ENCODE results near the gene MESP2.

DNA sequence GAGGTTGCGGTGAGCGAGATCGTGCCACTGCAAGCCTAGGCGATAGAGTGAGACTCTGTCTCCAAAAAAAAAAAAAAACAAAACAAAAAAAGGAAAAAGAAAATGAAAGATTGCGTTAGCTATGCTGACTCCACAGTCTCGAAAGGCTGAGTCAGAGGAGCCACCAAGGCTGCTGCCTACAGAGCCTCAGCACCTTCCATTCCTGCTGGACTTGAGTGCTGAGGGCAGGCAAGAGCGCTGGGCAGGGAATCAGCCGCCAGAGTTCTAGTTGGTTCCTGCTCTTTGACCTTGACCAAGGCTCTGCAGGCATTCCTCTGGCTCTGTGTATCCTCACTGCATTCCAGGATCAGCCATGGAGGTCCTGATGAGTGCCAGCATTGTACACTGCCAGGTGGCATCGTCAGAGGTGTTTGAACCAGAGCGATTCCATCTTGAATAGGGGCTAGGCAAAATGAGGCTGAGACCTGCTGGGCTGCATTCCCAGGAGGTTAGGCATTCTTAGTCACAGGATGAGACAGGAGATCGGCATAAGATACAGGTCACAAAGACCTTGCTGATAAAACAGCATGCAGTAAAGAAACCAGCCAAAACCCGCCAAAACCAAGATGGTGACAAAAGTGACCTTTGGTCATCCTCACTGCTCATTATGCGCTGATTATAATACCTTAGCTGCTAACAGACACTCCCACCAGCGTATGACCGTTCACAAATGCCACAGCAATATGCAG is 5.9 kb downstream of the MESP2 start:
- TF ChIP-seq, protein P1, sequence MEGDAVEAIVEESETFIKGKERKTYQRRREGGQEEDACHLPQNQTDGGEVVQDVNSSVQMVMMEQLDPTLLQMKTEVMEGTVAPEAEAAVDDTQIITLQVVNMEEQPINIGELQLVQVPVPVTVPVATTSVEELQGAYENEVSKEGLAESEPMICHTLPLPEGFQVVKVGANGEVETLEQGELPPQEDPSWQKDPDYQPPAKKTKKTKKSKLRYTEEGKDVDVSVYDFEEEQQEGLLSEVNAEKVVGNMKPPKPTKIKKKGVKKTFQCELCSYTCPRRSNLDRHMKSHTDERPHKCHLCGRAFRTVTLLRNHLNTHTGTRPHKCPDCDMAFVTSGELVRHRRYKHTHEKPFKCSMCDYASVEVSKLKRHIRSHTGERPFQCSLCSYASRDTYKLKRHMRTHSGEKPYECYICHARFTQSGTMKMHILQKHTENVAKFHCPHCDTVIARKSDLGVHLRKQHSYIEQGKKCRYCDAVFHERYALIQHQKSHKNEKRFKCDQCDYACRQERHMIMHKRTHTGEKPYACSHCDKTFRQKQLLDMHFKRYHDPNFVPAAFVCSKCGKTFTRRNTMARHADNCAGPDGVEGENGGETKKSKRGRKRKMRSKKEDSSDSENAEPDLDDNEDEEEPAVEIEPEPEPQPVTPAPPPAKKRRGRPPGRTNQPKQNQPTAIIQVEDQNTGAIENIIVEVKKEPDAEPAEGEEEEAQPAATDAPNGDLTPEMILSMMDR (IDR thresholded peaks at IDR 0.05), result no peak
- no peak for TF ChIP-seq POLR2A (IDR thresholded peaks at IDR 0.05)
